Psoas muscle (tissue), 8 donors: ENCODE data around the gene MYO10. TPM values are rescaled to one million over a fixed set of nuclear protein-coding genes. Genes with fewer than 3 reads are reported as not detected.

ENCODE experiments used
- ATAC-seq, 4 donors: fragments of 200-7000 bp; cut with Tn5 transposase; one replicate each; pipeline ENCODE4 v1.9.1; 2020; ENCODE audit warnings: moderate library complexity in 3 of 4, mild to moderate bottlenecking in 2 of 4
- DNase-seq, 2 donors: peaks; one replicate each; pipeline ENCODE4 v3.0.0-alpha.2; 2020
- H3K27ac ChIP-seq: fragments of 200-600 bp; one replicate; pipeline ENCODE4 v1.8.0; 2022
- H3K27me3 ChIP-seq, 3 donors: fragments of 200-600 bp in 1 of 3; one replicate each; pipeline versions ENCODE4 v1.6.1 to v1.8.0; 2013 to 2022; ENCODE audit warnings: low read length in 2 of 3, mild to moderate bottlenecking in 2 of 3, moderate library complexity in 1 of 3; ENCODE audit not compliant: insufficient read depth in 3 of 3
- H3K36me3 ChIP-seq, 2 donors: fragments of 200-600 bp in 1 of 2; one replicate each; pipeline versions ENCODE4 v1.6.1 to v1.8.0; 2013 to 2022; ENCODE audit warnings: low read depth in 1 of 2, mild to moderate bottlenecking in 1 of 2, moderate library complexity in 1 of 2; ENCODE audit not compliant: insufficient read depth in 1 of 2
- H3K4me1 ChIP-seq: fragments of 200-600 bp; one replicate; pipeline ENCODE4 v1.8.0; 2022
- H3K4me3 ChIP-seq: fragments of 200-600 bp; one replicate; pipeline ENCODE4 v1.8.0; 2022; ENCODE audit warnings: mild to moderate bottlenecking
- H3K9me3 ChIP-seq: fragments of 200-600 bp; one replicate; pipeline ENCODE4 v1.8.0; 2022
- WGBS, 3 donors: extraction: QIAGEN DNeasy Blood & Tissue Kit; methylation state at CpG; one replicate each; pipeline versions ENCODE4 v1.1.6 to v1.1.7; 2013; 5-methylcytosine and 5-hydroxymethylcytosine counted together
- intact Hi-C, 2 donors: fragments of 100-400 bp; cut with DNase I; formaldehyde crosslinking; loops; one replicate each; pipeline versions ENCODE4 v1.11.0 to v1.14.2; 2022
- polyA plus RNA-seq, 3 donors: library from polyadenylated mRNA; stranded (reverse); fragments of 200-250 nt; gene quantifications; one replicate each; pipeline ENCODE4 v1.2.3, GENCODE V29; 2013
- total RNA-seq, 4 donors: library from RNA; stranded (reverse); fragmentation: NEBNext Ultra II Directional in 2 of 4; extraction: Animal tissue kit (Norgen Biotek cat#: 25700) in 2 of 4; gene quantifications; one replicate each; pipeline versions ENCODE4 v1.2.1 to v1.2.4, GENCODE V29; 2021 to 2023
- TF ChIP-seq, protein P1 (sequence below): fragments of 200-600 bp; IDR thresholded peaks from one replicate; pipeline ENCODE4 v1.8.0; 2022; ENCODE audit warnings: antibody characterized with exemption
- donor health status: healthy with polysubstance abuse.
- donor health status: DM: no; HTN: no; CAD: no; lungs with moderate emphysema.
- donor health status: Bipolar disorder and iron deficiency.
- donor health status: healthy.
- donor health status: DM: yes; HTN: yes; CAD: no.
- donor health status: DM: no; HTN: no; CAD: no.
- donor health status: DM: no; HTN: no; CAD: no.
- donor health status: DM: yes; HTN: yes; CAD: no.

Gene MYO10
- total and polyA plus RNA-seq, 7 donors, result 1.8 to 10.9 (median 10.0) TPM

DNA sequence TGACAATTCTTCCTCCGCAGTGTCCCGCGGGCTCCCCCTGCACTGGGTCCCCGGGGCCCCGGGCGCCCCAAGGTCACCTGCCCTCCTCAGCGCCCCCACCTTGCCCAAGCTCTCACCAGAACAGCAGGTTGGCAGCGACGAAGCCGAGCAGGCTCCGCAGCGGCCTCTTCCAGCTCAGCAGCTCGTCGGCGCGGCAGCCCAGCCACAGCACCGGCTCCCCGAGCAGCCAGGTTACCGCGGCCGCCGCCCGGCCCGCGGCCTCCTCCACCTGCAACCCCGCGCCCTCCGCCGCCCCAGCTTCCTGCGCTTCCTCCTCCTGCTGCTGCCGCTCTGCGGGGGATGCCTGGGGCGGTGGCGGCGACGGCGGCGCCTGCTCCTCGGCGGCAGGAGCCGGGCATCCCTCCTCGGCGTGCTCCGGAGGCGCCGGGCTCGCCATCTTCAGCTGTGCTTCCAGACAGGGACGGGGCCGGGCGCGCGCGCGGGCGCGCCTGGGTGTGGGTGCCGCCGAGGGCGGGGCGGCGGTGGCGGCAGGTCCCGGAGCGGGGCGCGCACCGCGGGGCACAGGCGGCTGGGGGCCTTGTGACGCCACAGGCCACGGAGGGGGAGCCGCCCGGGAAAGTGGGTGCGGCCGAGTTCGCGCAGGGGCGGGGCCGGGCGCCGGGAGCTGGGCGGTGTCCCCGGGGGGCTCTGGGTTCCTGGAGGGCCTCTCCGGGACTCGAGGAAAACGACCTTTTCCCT, 319.4 kb downstream of the MYO10 start, which contains the start of gene RETREG1:
RETREG1 (minus strand) TSS at position 462 of the 738 bp plus-strand sequence; CDS start at position 436, 26 bp downstream.
- TF ChIP-seq, protein P1, sequence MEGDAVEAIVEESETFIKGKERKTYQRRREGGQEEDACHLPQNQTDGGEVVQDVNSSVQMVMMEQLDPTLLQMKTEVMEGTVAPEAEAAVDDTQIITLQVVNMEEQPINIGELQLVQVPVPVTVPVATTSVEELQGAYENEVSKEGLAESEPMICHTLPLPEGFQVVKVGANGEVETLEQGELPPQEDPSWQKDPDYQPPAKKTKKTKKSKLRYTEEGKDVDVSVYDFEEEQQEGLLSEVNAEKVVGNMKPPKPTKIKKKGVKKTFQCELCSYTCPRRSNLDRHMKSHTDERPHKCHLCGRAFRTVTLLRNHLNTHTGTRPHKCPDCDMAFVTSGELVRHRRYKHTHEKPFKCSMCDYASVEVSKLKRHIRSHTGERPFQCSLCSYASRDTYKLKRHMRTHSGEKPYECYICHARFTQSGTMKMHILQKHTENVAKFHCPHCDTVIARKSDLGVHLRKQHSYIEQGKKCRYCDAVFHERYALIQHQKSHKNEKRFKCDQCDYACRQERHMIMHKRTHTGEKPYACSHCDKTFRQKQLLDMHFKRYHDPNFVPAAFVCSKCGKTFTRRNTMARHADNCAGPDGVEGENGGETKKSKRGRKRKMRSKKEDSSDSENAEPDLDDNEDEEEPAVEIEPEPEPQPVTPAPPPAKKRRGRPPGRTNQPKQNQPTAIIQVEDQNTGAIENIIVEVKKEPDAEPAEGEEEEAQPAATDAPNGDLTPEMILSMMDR, result no peak
- ATAC-seq, result peak; percentile 68 to 89 (median 78)
- Histone ChIP-seq H3K4me1 (no peaks in the 10 kb centered on the region), H3K27me3 (no peaks in the 10 kb centered on the region), H3K27ac (peak within 1 kb of the TSS; percentile 36), H3K4me3 (peak within 1 kb of the TSS; percentile 86), H3K9me3 (no peaks in the 10 kb centered on the region), H3K36me3 (no peaks in the 10 kb centered on the region)
- intact Hi-C loops, result no loop called here
- DNase-seq, result peak; percentile 69 to 76
- 1% methylated on average over 52 to 86 of the region's 86 CpGs for WGBS, 3 donors

GRCh38 chr5:16615741-16616535, 320.1 kb downstream of the MYO10 start:
- Histone ChIP-seq H3K9me3 (no peaks in the 10 kb centered on the region), H3K27me3 (no peaks in the 10 kb centered on the region), H3K27ac (no peak overlapping the region), H3K4me1 (no peaks in the 10 kb centered on the region), H3K36me3 (no peaks in the 10 kb centered on the region), H3K4me3 (peak overlapping the region; percentile 86)
- TF ChIP-seq, protein P1, result no peak
- intact Hi-C loops, result no loop called here
- WGBS, 3 donors, result 23 to 32% (median 29%) methylated on average over 31 of the region's 31 CpGs
- ATAC-seq (no peak), DNase-seq (no peak)

GRCh38 chr5:16612007-16612406, 324.1 kb downstream of the MYO10 start:
- no peak for DNase-seq
- TF ChIP-seq, protein P1, result no peak

More at GRCh38 chr5:16612007-16612406, 324.1 kb downstream of the MYO10 start:
- ATAC-seq, result no peak
- Histone ChIP-seq H3K4me1 (no peaks in the 10 kb centered on the region), H3K27ac (no peak overlapping the region), H3K4me3 (no peak overlapping the region), H3K27me3 (no peaks in the 10 kb centered on the region), H3K9me3 (no peaks in the 10 kb centered on the region), H3K36me3 (no peaks in the 10 kb centered on the region)
- WGBS, 3 donors, result 92 to 97% (median 93%) methylated on average over 2 of the region's 2 CpGs
- intact Hi-C loops, result no loop called here
